HCT116 (cell line): ENCODE data around the gene AURKAIP1. TPM values are rescaled to one million over a fixed set of nuclear protein-coding genes. Genes with fewer than 3 reads are reported as not detected.

ENCODE experiments used
- ATAC-seq: fragments of 200-7000 bp; cut with Tn5 transposase; 2 replicates; pipeline ENCODE4 v1.9.1; 2020; ENCODE audit warnings: mild to moderate bottlenecking, moderate library complexity
- BruUV-seq: library from RNA; stranded (reverse); fragments of 400-500 nt; replicated peaks from 2 replicates; lab custom pipeline; 2021; lab: Mats Ljungman, UMichigan
- CTCF ChIA-PET: fragments of 300-600 bp; sonication (Branson Sonifier 250); formaldehyde crosslinking; loops from one replicate; lab custom pipeline; 2021; ENCODE audit warnings: antibody characterized with exemption; lab: Charles Lee
- POLR2A ChIA-PET: fragments of 300-600, 350-600 bp; sonication (Branson Sonifier 250); formaldehyde crosslinking; loops from one replicate; lab custom pipeline; 2021; ENCODE audit warnings: antibody characterized with exemption; lab: Charles Lee
- RAD21 ChIA-PET, 2 experiments: fragments of 300-600 bp; sonication (Branson Sonifier 250); formaldehyde crosslinking; loops; one replicate each; lab custom pipeline; 2023; ENCODE audit warnings: low total read pairs in 2 of 2; ENCODE audit not compliant: uncharacterized antibody in 2 of 2, unreplicated experiment in 2 of 2, low non-redundant PET in 1 of 2; lab: Charles Lee
- DNase-seq: peaks from one replicate; pipeline ENCODE4 v3.0.0-alpha.2; 2010; ENCODE audit warnings: low read depth, low spot score
- H2AFZ ChIP-seq: fragments of 200-600 bp; shearing (Covaris generic), sonication (generic); 2 replicates; pipeline ENCODE4 v1.6.1; 2017; ENCODE audit warnings: low read depth, mixed run types, mixed read lengths, antibody characterized with exemption, low read length; ENCODE audit not compliant: poor library complexity, severe bottlenecking
- H3K27ac ChIP-seq: 2 replicates; pipeline ENCODE4 v1.5.1; 2012; ENCODE audit warnings: low read depth, low read length
- H3K27me3 ChIP-seq: fragments of 200-600 bp; sonication (generic); 2 replicates; pipeline ENCODE4 v1.6.1; 2016; ENCODE audit warnings: mixed run types, low read length, mixed read lengths; ENCODE audit not compliant: insufficient read depth
- H3K36me3 ChIP-seq, 2 experiments: fragments of 200-500 bp in 1 of 2; fragments of 200-600 bp in 1 of 2; sonication (Bioruptor generic) in 1 of 2; sonication (generic) in 1 of 2; 2 replicates each; pipeline versions ENCODE4 v1.5.1 to v1.6.1; 2014 to 2016; ENCODE audit warnings: low read length in 2 of 2, inconsistent platforms in 1 of 2, mixed read lengths in 1 of 2, mixed run types in 1 of 2; ENCODE audit not compliant: insufficient read depth in 2 of 2, control insufficient read depth in 1 of 2
- H3K4me1 ChIP-seq, 2 experiments: fragments of 200-600 bp in 1 of 2; sonication (generic) in 1 of 2; 2 replicates each; pipeline versions ENCODE4 v1.5.1 to v1.6.1; 2012 to 2017; ENCODE audit warnings: low read length in 2 of 2, inconsistent platforms in 1 of 2, mild to moderate bottlenecking in 1 of 2, mixed read lengths in 1 of 2, mixed run types in 1 of 2, moderate library complexity in 1 of 2; ENCODE audit not compliant: insufficient read depth in 2 of 2, control insufficient read depth in 1 of 2
- H3K4me2 ChIP-seq: fragments of 200-600 bp; sonication (generic); 2 replicates; pipeline ENCODE4 v1.6.1; 2017; ENCODE audit warnings: mixed run types, low read length, mixed read lengths
- H3K4me3 ChIP-seq, 2 experiments: fragments of 200-600 bp in 1 of 2; sonication (generic) in 1 of 2; replicated peaks in 1 of 2; 2 replicates each; pipeline ENCODE4 v1.5.1; 2011 to 2016; ENCODE audit warnings: low read length in 2 of 2, control low read depth in 1 of 2, low read depth in 1 of 2, mild to moderate bottlenecking in 1 of 2, mixed read lengths in 1 of 2, mixed run types in 1 of 2
- H3K79me2 ChIP-seq: fragments of 200-600 bp; sonication (generic); 2 replicates; pipeline ENCODE4 v1.6.1; 2017; ENCODE audit warnings: mild to moderate bottlenecking, mixed run types, low read length, moderate library complexity, mixed read lengths; ENCODE audit not compliant: insufficient read depth
- H3K9ac ChIP-seq: fragments of 200-600 bp; sonication (generic); 2 replicates; pipeline ENCODE4 v1.6.1; 2016; ENCODE audit warnings: low read length, mixed read lengths
- H3K9me2 ChIP-seq: fragments of 200-600 bp; sonication (generic), shearing (Covaris generic); 2 replicates; pipeline ENCODE4 v1.6.1; 2017; ENCODE audit warnings: mixed run types, mild to moderate bottlenecking, moderate library complexity; ENCODE audit not compliant: insufficient read depth
- H3K9me3 ChIP-seq, 2 experiments: fragments of 200-500 bp in 1 of 2; fragments of 200-600 bp in 1 of 2; sonication (Bioruptor generic) in 1 of 2; sonication (generic) in 1 of 2; 2 replicates each; pipeline ENCODE4 v1.6.1; 2014 to 2017; ENCODE audit warnings: low read length in 2 of 2, mixed read lengths in 2 of 2, inconsistent platforms in 1 of 2, low read depth in 1 of 2, mild to moderate bottlenecking in 1 of 2, mixed run types in 1 of 2, moderate library complexity in 1 of 2; ENCODE audit not compliant: control insufficient read depth in 1 of 2, insufficient read depth in 1 of 2
- H4K20me1 ChIP-seq: fragments of 200-600 bp; sonication (generic), shearing (Covaris generic); 2 replicates; pipeline ENCODE4 v1.6.1; 2017; ENCODE audit warnings: mixed run types, mild to moderate bottlenecking, moderate library complexity; ENCODE audit not compliant: insufficient read depth
- CBX3 ChIP-seq: IDR thresholded peaks from 2 replicates; pipeline ENCODE4 v1.6.1; 2012; ENCODE audit warnings: low read depth
- CEBPB ChIP-seq: IDR thresholded peaks from 2 replicates; pipeline ENCODE4 v1.6.1; 2012; ENCODE audit warnings: low read depth
- EGR1 ChIP-seq: IDR thresholded peaks from 2 replicates; pipeline ENCODE4 v1.6.1; 2012; ENCODE audit warnings: low read depth
- ELF1 ChIP-seq: IDR thresholded peaks from 2 replicates; pipeline ENCODE4 v1.6.1; 2012; ENCODE audit warnings: low read depth, borderline replicate concordance
- EZH2 ChIP-seq: fragments of 200-600 bp; sonication (generic); IDR thresholded peaks from 2 replicates; pipeline ENCODE4 v1.6.1; 2017; ENCODE audit warnings: antibody characterized with exemption, mixed run types
- FOSL1 ChIP-seq: IDR thresholded peaks from 2 replicates; pipeline ENCODE4 v1.6.1; 2012; ENCODE audit warnings: low read depth
- JUND ChIP-seq: IDR thresholded peaks from 2 replicates; pipeline ENCODE4 v1.6.1; 2012
- POLR2A ChIP-seq: IDR thresholded peaks from 2 replicates; pipeline ENCODE4 v1.7.0; 2011; ENCODE audit warnings: borderline replicate concordance; ENCODE audit not compliant: insufficient read depth, insufficient read length; ENCODE audit errors: extremely low read depth
- RAD21 ChIP-seq: IDR thresholded peaks from 2 replicates; pipeline ENCODE4 v1.6.1; 2012; ENCODE audit warnings: low read depth, mild to moderate bottlenecking
- SP1 ChIP-seq: IDR thresholded peaks from 2 replicates; pipeline ENCODE4 v1.6.1; 2012; ENCODE audit warnings: low read depth
- TCF7L2 ChIP-seq: IDR thresholded peaks from 2 replicates; pipeline ENCODE4 v1.7.0; 2011; ENCODE audit warnings: borderline replicate concordance, inconsistent platforms; ENCODE audit not compliant: insufficient read depth, insufficient read length; ENCODE audit errors: extremely low read depth
- YY1 ChIP-seq: IDR thresholded peaks from 2 replicates; pipeline ENCODE4 v1.6.1; 2011; ENCODE audit warnings: low read length, low read depth, moderate library complexity, mild to moderate bottlenecking; ENCODE audit not compliant: insufficient replicate concordance; ENCODE audit errors: extremely low read depth
- ZFX ChIP-seq: fragments of 450-650 bp; IDR thresholded peaks from 2 replicates; pipeline ENCODE4 v1.6.1; 2017
- ZNF274 ChIP-seq: fragments of 200-500 bp; sonication (Bioruptor generic); IDR thresholded peaks from 2 replicates; pipeline ENCODE4 v1.6.1; 2014; ENCODE audit warnings: mild to moderate bottlenecking, low read depth, low read length, inconsistent platforms
- intact Hi-C: fragments of 100-400 bp; cut with micrococcal nuclease; formaldehyde crosslinking; loops from 2 replicates; pipeline ENCODE4 v1.10.0; 2022
- total RNA-seq: library from RNA; stranded (reverse); gene quantifications from one replicate; pipeline ENCODE4 v1.2.1, GENCODE V29; 2021; ENCODE audit not compliant: unreplicated experiment
- TF ChIP-seq, protein P1 (sequence below): IDR thresholded peaks from 2 replicates; pipeline ENCODE4 v1.6.1; 2012
- TF ChIP-seq, protein P2 (sequence below): IDR thresholded peaks from 2 replicates; pipeline ENCODE4 v1.6.1; 2012; ENCODE audit warnings: low read depth
- TF ChIP-seq, protein P3 (sequence below): IDR thresholded peaks from 2 replicates; pipeline ENCODE4 v1.6.1; 2012

The AURKAIP1 gene
- total RNA-seq, 1 experiment from 2014 or later = 200 TPM

DNA sequence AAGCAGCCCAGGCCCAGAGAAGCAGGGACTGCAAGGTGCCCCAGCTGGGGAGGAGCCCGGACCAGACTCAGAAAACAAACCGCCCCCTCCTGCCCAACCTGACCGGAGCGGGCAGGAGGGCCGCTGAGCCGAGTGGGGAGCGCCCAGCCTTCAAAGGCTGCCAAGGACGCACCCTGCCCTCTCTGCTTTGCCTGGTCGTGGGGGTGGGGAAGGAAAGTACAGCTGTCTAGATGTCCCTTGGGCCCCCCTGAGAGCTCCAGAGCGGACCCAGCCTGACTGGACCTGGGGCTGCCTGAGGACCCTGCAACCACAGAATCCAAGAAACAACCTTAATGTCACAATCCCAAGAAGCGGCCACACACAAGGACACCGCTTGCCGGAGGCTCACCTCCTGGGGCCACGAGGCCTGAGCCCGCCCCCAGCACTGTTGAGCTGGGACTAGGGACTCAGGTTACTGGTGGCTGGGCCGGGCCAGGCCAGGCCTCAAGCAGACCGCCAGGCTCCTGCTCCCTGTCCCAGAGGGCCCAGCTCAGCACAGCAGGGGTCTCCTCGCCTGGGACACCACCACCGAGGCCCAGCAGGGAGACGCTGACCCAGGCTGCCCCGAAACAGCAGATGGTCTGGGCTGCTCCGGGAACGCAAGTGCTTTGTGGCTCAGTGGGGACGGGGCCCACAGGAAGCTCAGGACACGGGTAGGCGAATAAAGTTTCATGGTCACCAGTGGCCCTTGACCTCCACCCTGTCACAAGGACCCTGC, 27.2 kb downstream of the AURKAIP1 start (continued):
- TF ChIP-seq ZNF274 = no peak
- peak; percentile 77 for TF ChIP-seq ZFX
- TF ChIP-seq ELF1 = no peak
- TF ChIP-seq POLR2A = peak; percentile 39
- TF ChIP-seq, protein P1, sequence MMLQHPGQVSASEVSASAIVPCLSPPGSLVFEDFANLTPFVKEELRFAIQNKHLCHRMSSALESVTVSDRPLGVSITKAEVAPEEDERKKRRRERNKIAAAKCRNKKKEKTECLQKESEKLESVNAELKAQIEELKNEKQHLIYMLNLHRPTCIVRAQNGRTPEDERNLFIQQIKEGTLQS = no peak
- TF ChIP-seq, all 23 proteins: peak for 5

DNA sequence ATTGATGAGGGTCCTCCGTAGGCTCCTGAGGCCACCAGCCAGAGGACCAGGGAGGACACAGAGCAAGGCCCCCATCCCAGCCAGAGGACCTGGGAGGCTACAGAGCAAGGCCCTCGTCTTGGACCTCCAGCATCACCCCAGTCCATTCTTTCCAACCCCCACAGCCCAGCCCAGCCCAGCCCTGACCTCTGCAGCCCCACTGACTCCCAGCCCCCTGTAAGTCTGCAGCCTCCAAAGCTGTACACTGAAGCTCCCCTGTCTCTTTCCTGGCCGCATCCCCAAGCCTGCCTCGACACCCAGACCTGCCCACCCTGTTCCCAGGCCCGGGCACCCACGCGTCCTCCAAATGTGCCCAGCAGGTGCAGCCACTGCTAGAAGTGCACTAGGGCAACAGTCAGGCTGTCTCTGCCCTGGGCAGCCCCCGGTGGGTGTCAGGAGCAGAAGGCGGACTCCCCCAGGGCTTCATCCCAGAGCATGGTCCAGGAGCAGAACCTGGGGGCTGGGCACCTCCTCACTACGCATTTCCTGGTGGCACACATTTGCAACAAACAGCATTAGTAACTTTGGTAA, 27.9 kb downstream of the AURKAIP1 start:
- no peaks in the 10 kb centered on the region for H3K27me3 ChIP-seq
- RAD21 ChIA-PET = no interaction called here
- no peaks in the 10 kb centered on the region for H3K9me2 ChIP-seq
- no peaks in the 10 kb centered on the region for H4K20me1 ChIP-seq
- no peak for TF ChIP-seq ELF1
- TF ChIP-seq, protein P2, sequence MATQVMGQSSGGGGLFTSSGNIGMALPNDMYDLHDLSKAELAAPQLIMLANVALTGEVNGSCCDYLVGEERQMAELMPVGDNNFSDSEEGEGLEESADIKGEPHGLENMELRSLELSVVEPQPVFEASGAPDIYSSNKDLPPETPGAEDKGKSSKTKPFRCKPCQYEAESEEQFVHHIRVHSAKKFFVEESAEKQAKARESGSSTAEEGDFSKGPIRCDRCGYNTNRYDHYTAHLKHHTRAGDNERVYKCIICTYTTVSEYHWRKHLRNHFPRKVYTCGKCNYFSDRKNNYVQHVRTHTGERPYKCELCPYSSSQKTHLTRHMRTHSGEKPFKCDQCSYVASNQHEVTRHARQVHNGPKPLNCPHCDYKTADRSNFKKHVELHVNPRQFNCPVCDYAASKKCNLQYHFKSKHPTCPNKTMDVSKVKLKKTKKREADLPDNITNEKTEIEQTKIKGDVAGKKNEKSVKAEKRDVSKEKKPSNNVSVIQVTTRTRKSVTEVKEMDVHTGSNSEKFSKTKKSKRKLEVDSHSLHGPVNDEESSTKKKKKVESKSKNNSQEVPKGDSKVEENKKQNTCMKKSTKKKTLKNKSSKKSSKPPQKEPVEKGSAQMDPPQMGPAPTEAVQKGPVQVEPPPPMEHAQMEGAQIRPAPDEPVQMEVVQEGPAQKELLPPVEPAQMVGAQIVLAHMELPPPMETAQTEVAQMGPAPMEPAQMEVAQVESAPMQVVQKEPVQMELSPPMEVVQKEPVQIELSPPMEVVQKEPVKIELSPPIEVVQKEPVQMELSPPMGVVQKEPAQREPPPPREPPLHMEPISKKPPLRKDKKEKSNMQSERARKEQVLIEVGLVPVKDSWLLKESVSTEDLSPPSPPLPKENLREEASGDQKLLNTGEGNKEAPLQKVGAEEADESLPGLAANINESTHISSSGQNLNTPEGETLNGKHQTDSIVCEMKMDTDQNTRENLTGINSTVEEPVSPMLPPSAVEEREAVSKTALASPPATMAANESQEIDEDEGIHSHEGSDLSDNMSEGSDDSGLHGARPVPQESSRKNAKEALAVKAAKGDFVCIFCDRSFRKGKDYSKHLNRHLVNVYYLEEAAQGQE = no peak
- TF ChIP-seq JUND = no peak
- TF ChIP-seq EZH2 = no peak
- TF ChIP-seq RAD21 = no peak
- TF ChIP-seq CEBPB = no peak
- no peak for TF ChIP-seq CBX3
- TF ChIP-seq EGR1 = no peak
- no peak for TF ChIP-seq FOSL1
- TF ChIP-seq, protein P1 = no peak
- TF ChIP-seq, protein P3, sequence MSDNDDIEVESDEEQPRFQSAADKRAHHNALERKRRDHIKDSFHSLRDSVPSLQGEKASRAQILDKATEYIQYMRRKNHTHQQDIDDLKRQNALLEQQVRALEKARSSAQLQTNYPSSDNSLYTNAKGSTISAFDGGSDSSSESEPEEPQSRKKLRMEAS = no peak
- no peak for TF ChIP-seq SP1
- TF ChIP-seq TCF7L2 = no peak
- no peak for TF ChIP-seq POLR2A
- TF ChIP-seq ZNF274 = no peak
- no peak for TF ChIP-seq ZFX
- no peak for TF ChIP-seq YY1
- DNase-seq = no peak
- no peak overlapping the region for H2AFZ ChIP-seq
- peaks cover 65% of the 10 kb centered on the region for H3K79me2 ChIP-seq
- H3K36me3 ChIP-seq = no peaks in the 10 kb centered on the region
- ATAC-seq = no peak
- CTCF ChIA-PET = no interaction called here
- intact Hi-C loops = loop anchor here (5.0 to 10.0 kb wide), 3 partner anchors 40 to 275 kb away; partner anchors contain the start of genes ACAP3, MIB2, PUSL1 and RNF223
- H3K4me3 ChIP-seq = peak overlapping the region; percentile 80 to 87
- peak overlapping the region; percentile 96 for H3K4me2 ChIP-seq
- no peaks in the 10 kb centered on the region for H3K9me3 ChIP-seq
- no TSS peak for BruUV-seq
- peak overlapping the region; percentile 100 for H3K27ac ChIP-seq
- POLR2A ChIA-PET = interaction anchor here (0.6 to 1.2 kb wide), 2 partner anchors 9 to 405 kb away, joined by 3 to 4 read pairs; no protein-coding TSS in a partner anchor
- peak overlapping the region; percentile 76 for H3K9ac ChIP-seq
- H3K4me1 ChIP-seq = peaks cover 43 to 64% of the 10 kb centered on the region in 2 experiments
